H1 (cell line): ENCODE data around the gene TBC1D4. TPM values are rescaled to one million over a fixed set of nuclear protein-coding genes. Genes with fewer than 3 reads are reported as not detected.

Experiments used
- CTCF ChIA-PET: fragments of 300-600 bp; sonication (Branson Sonifier 250); formaldehyde crosslinking; loops from one replicate; lab custom pipeline; 2021; ENCODE audit not compliant: partially characterized antibody; lab: Charles Lee
- POLR2A ChIA-PET: fragments of 300-600 bp; sonication (Branson Sonifier 250); formaldehyde crosslinking; loops from one replicate; lab custom pipeline; 2021; ENCODE audit warnings: inconsistent platforms; ENCODE audit not compliant: partially characterized antibody; lab: Charles Lee
- DNase-seq, 2 experiments: peaks; one replicate each; pipeline versions ENCODE4 v3.0.0 to v3.0.0-alpha.2; 2010 to 2022; ENCODE audit warnings: low spot score in 2 of 2, low read depth in 1 of 2, mixed read lengths in 1 of 2
- FAIRE-seq: peaks from 2 replicates; lab custom pipeline; 2011; peaks lifted over from hg19 to GRCh38; lab: Jason Lieb, UNC
- H2AFZ ChIP-seq: 2 replicates; pipeline ENCODE4 v1.8.1; 2012; ENCODE audit warnings: low read length, inconsistent platforms
- H2AK5ac ChIP-seq: 2 replicates; pipeline ENCODE4 v1.6.1; 2013; ENCODE audit warnings: low read depth, low read length
- H2BK120ac ChIP-seq: replicated peaks from 2 replicates; pipeline ENCODE3; 2013; ENCODE audit warnings: low read depth, low read length, inconsistent platforms
- H2BK12ac ChIP-seq: 2 replicates; pipeline ENCODE4 v1.6.1; 2013; ENCODE audit warnings: low read depth, low read length
- H2BK15ac ChIP-seq: 2 replicates; pipeline ENCODE4 v1.6.1; 2013; ENCODE audit warnings: low read length
- H2BK20ac ChIP-seq: 2 replicates; pipeline ENCODE4 v1.6.1; 2013; ENCODE audit warnings: low read length
- H2BK5ac ChIP-seq: 2 replicates; pipeline ENCODE4 v1.6.1; 2013; ENCODE audit warnings: low read depth, low read length
- H3K14ac ChIP-seq: 2 replicates; pipeline ENCODE4 v1.6.1; 2013; ENCODE audit warnings: inconsistent platforms; ENCODE audit not compliant: insufficient read length
- H3K18ac ChIP-seq: 2 replicates; pipeline ENCODE4 v1.6.1; 2013; ENCODE audit warnings: low read length; ENCODE audit errors: extremely low read depth
- H3K23ac ChIP-seq: 2 replicates; pipeline ENCODE4 v1.6.1; 2013; ENCODE audit warnings: inconsistent platforms; ENCODE audit not compliant: insufficient read length
- H3K23me2 ChIP-seq: 2 replicates; pipeline ENCODE4 v1.6.1; 2013; ENCODE audit warnings: low read depth, low read length
- H3K27ac ChIP-seq: 2 replicates; pipeline ENCODE4 v1.6.1; 2011; ENCODE audit warnings: low read depth, low read length, inconsistent platforms
- H3K27me3 ChIP-seq, 4 experiments: replicated peaks in 1 of 4; 1 replicate in 1 of 4; 2 replicates in 3 of 4; pipeline versions ENCODE4 v1.6.1 to v1.8.1; 2011 to 2013; ENCODE audit warnings: low read length in 3 of 4, mild to moderate bottlenecking in 3 of 4, inconsistent platforms in 2 of 4, mixed read lengths in 2 of 4, moderate library complexity in 1 of 4; ENCODE audit not compliant: control insufficient read depth in 3 of 4, insufficient read depth in 3 of 4; ENCODE audit errors: extremely low read depth in 1 of 4
- H3K36me3 ChIP-seq, 4 experiments: 2 replicates each; pipeline versions ENCODE4 v1.6.1 to v1.8.1; 2011 to 2013; ENCODE audit warnings: mild to moderate bottlenecking in 4 of 4, low read length in 3 of 4, moderate library complexity in 2 of 4, control low read depth in 1 of 4, inconsistent platforms in 1 of 4; ENCODE audit not compliant: insufficient read depth in 4 of 4, control insufficient read depth in 2 of 4
- H3K4ac ChIP-seq: replicated peaks from 2 replicates; pipeline ENCODE3; 2013; ENCODE audit warnings: low read length, low read depth, mixed read lengths, inconsistent platforms; ENCODE audit not compliant: insufficient read length
- H3K4me1 ChIP-seq, 4 experiments: replicated peaks in 1 of 4; 1 replicate in 1 of 4; 2 replicates in 3 of 4; pipeline versions ENCODE4 v1.6.1 to v1.8.1; 2011 to 2013; ENCODE audit warnings: low read length in 3 of 4, inconsistent platforms in 2 of 4, mixed read lengths in 1 of 4; ENCODE audit not compliant: insufficient read depth in 4 of 4, control insufficient read depth in 3 of 4
- H3K4me2 ChIP-seq, 2 experiments: 2 replicates each; pipeline versions ENCODE4 v1.6.1 to v1.8.1; 2011 to 2013; ENCODE audit warnings: low read depth in 2 of 2, low read length in 2 of 2, control low read depth in 1 of 2, inconsistent platforms in 1 of 2, mild to moderate bottlenecking in 1 of 2; ENCODE audit not compliant: insufficient read depth in 1 of 2
- H3K4me3 ChIP-seq, 4 experiments: fragments of 200-600, 300-600 bp in 1 of 4; sonication (generic), shearing (Covaris generic), sonication (Bioruptor Twin) in 1 of 4; 2 replicates each; pipeline versions ENCODE4 v1.5.1 to v1.8.1; 2011 to 2016; ENCODE audit warnings: low read length in 4 of 4, low read depth in 3 of 4, control low read depth in 2 of 4, inconsistent platforms in 2 of 4, mild to moderate bottlenecking in 2 of 4, mixed read lengths in 1 of 4, moderate library complexity in 1 of 4; ENCODE audit not compliant: insufficient read depth in 2 of 4; ENCODE audit errors: extremely low read depth in 1 of 4
- H3K56ac ChIP-seq: replicated peaks from 2 replicates; pipeline ENCODE3; 2013; ENCODE audit warnings: low read depth, mild to moderate bottlenecking, mixed read lengths, low read length, inconsistent platforms; ENCODE audit not compliant: insufficient read length
- H3K79me1 ChIP-seq: 2 replicates; pipeline ENCODE4 v1.6.1; 2013; ENCODE audit warnings: low read depth, low read length, control low read depth
- H3K79me2 ChIP-seq, 2 experiments: 2 replicates each; pipeline versions ENCODE4 v1.6.1 to v1.8.1; 2012 to 2013; ENCODE audit warnings: low read length in 2 of 2, mild to moderate bottlenecking in 2 of 2, inconsistent platforms in 1 of 2; ENCODE audit not compliant: insufficient read depth in 2 of 2, control insufficient read depth in 1 of 2
- H3K9ac ChIP-seq, 4 experiments: replicated peaks in 1 of 4; 1 replicate in 1 of 4; 2 replicates in 3 of 4; pipeline versions ENCODE4 v1.6.1 to v1.8.1; 2011 to 2013; ENCODE audit warnings: low read depth in 3 of 4, low read length in 3 of 4, control low read depth in 2 of 4, mild to moderate bottlenecking in 2 of 4, moderate library complexity in 2 of 4, inconsistent platforms in 1 of 4; ENCODE audit errors: extremely low read depth in 1 of 4
- H3K9me3 ChIP-seq, 2 experiments: 2 replicates each; pipeline versions ENCODE4 v1.6.1 to v1.8.1; 2012 to 2013; ENCODE audit warnings: mild to moderate bottlenecking in 2 of 2, moderate library complexity in 2 of 2, control low read depth in 1 of 2, inconsistent platforms in 1 of 2, low read depth in 1 of 2, low read length in 1 of 2, mixed read lengths in 1 of 2; ENCODE audit not compliant: insufficient read depth in 2 of 2
- H4K20me1 ChIP-seq, 2 experiments: replicated peaks in 1 of 2; 2 replicates each; pipeline versions ENCODE3 to v1.8.1; 2011 to 2013; ENCODE audit warnings: inconsistent platforms in 2 of 2, low read length in 2 of 2, mild to moderate bottlenecking in 1 of 2; ENCODE audit not compliant: insufficient read depth in 2 of 2, control insufficient read depth in 1 of 2
- H4K5ac ChIP-seq: 2 replicates; pipeline ENCODE4 v1.6.1; 2013; ENCODE audit warnings: low read length, low read depth, mixed read lengths, inconsistent platforms; ENCODE audit not compliant: insufficient read length
- H4K8ac ChIP-seq: 2 replicates; pipeline ENCODE4 v1.8.0; 2013; ENCODE audit warnings: mild to moderate bottlenecking, moderate library complexity, low read length, inconsistent platforms; ENCODE audit not compliant: insufficient read depth; ENCODE audit errors: extremely low read depth
- H4K91ac ChIP-seq: replicated peaks from 2 replicates; pipeline ENCODE3; 2013; ENCODE audit warnings: low read length, mixed read lengths, inconsistent platforms; ENCODE audit not compliant: insufficient read length
- ASH2L ChIP-seq: fragments of 200-600, 300-600 bp; sonication (generic); IDR thresholded peaks from one replicate; pipeline ENCODE4 v1.7.1; 2017; ENCODE audit warnings: low read length
- BCL11A ChIP-seq, 2 experiments: IDR thresholded peaks; one replicate each; pipeline ENCODE4 v1.6.1; 2011; ENCODE audit warnings: low read depth in 2 of 2, low read length in 2 of 2, mild to moderate bottlenecking in 2 of 2
- CEBPB ChIP-seq: IDR thresholded peaks from 2 replicates; pipeline ENCODE4 v1.6.1; 2012; ENCODE audit warnings: low read depth, low read length
- CHD1 ChIP-seq: IDR thresholded peaks from 2 replicates; pipeline ENCODE4 v1.6.1; 2012; ENCODE audit warnings: low read depth, low read length, improper control_type of control experiment
- CHD2 ChIP-seq: IDR thresholded peaks from 2 replicates; pipeline ENCODE4 v1.6.1; 2012; ENCODE audit warnings: low read length, improper control_type of control experiment
- E2F6 ChIP-seq: IDR thresholded peaks from 2 replicates; pipeline ENCODE4 v1.6.1; 2012; ENCODE audit warnings: inconsistent platforms
- KDM5A ChIP-seq: fragments of 200-600 bp; IDR thresholded peaks from 2 replicates; pipeline ENCODE4 v1.7.1; 2012; ENCODE audit warnings: mild to moderate bottlenecking, low read length, inconsistent platforms, mixed read lengths
- RAD21 ChIP-seq, 2 experiments: IDR thresholded peaks in 1 of 2; conservative IDR thresholded peaks in 1 of 2; 2 replicates each; pipeline ENCODE4 v1.6.1; 2011; ENCODE audit warnings: low read depth in 2 of 2, low read length in 2 of 2, improper control_type of control experiment in 1 of 2, inconsistent platforms in 1 of 2, mild to moderate bottlenecking in 1 of 2, moderate library complexity in 1 of 2
- RBBP5 ChIP-seq: IDR thresholded peaks from 2 replicates; pipeline ENCODE4 v1.7.1; 2012; ENCODE audit warnings: low read depth, mild to moderate bottlenecking, inconsistent platforms, low read length, moderate library complexity, borderline replicate concordance
- RFX5 ChIP-seq: IDR thresholded peaks from 2 replicates; pipeline ENCODE4 v1.6.1; 2011; ENCODE audit warnings: low read depth, low read length, improper control_type of control experiment, borderline replicate concordance
- SIRT6 ChIP-seq: IDR thresholded peaks from one replicate; pipeline ENCODE4 v1.7.1; 2012; ENCODE audit warnings: low read length, inconsistent platforms
- SP2 ChIP-seq: IDR thresholded peaks from 2 replicates; pipeline ENCODE4 v1.6.1; 2012; ENCODE audit warnings: mild to moderate bottlenecking, low read length, inconsistent platforms
- SP4 ChIP-seq: IDR thresholded peaks from 2 replicates; pipeline ENCODE4 v1.6.1; 2012; ENCODE audit warnings: low read length, inconsistent platforms
- TEAD4 ChIP-seq: IDR thresholded peaks from 2 replicates; pipeline ENCODE4 v1.6.1; 2012; ENCODE audit warnings: low read depth, low read length, inconsistent platforms, mixed read lengths
- WGBS, 2 experiments: shearing (Covaris generic) in 1 of 2; methylation state at CpG; one replicate each; pipeline versions ENCODE4 v1.1.6 to v1.1.7; 2013 to 2015; ENCODE audit warnings: low lambda C conversion rate in 2 of 2, mixed read lengths in 2 of 2, inconsistent platforms in 1 of 2, low coverage in 1 of 2, missing lambda C conversion rate in 1 of 2; ENCODE audit not compliant: insufficient replicate concordance in 2 of 2, insufficient coverage in 1 of 2, insufficient read length in 1 of 2; ENCODE audit errors: extremely low coverage in 1 of 2, missing lambda C conversion rate in 1 of 2; 5-methylcytosine and 5-hydroxymethylcytosine counted together
- polyA plus RNA-seq, 7 experiments: library from polyadenylated mRNA; depleted of rRNA in 3 of 7; stranded (reverse) in 5 of 7; unstranded in 2 of 7; fragments of >200 nt in 5 of 7; fragments of 200-250 nt in 2 of 7; gene quantifications; 1 replicate in 5 of 7; 2 replicates in 1 of 7; 4 replicates in 1 of 7; pipeline versions ENCODE4 v1.2.1 to v1.2.3, GENCODE V29; 2011 to 2013; ENCODE audit warnings: missing spikeins in 2 of 7, mixed read lengths in 2 of 7
- total RNA-seq: library from RNA; stranded (reverse); fragmentation: NEBNext Ultra II Directional; extraction: Animal tissue kit (Norgen Biotek cat#: 25700); gene quantifications from 2 replicates; pipeline ENCODE4 v1.2.1, GENCODE V29; 2021

TBC1D4 gene
- total and polyA plus RNA-seq, 2 of the 8 experiments (the other 6 are each of a cell fraction or from before 2014, with no cell fraction given) = 16.7 to 39.0 TPM

DNA sequence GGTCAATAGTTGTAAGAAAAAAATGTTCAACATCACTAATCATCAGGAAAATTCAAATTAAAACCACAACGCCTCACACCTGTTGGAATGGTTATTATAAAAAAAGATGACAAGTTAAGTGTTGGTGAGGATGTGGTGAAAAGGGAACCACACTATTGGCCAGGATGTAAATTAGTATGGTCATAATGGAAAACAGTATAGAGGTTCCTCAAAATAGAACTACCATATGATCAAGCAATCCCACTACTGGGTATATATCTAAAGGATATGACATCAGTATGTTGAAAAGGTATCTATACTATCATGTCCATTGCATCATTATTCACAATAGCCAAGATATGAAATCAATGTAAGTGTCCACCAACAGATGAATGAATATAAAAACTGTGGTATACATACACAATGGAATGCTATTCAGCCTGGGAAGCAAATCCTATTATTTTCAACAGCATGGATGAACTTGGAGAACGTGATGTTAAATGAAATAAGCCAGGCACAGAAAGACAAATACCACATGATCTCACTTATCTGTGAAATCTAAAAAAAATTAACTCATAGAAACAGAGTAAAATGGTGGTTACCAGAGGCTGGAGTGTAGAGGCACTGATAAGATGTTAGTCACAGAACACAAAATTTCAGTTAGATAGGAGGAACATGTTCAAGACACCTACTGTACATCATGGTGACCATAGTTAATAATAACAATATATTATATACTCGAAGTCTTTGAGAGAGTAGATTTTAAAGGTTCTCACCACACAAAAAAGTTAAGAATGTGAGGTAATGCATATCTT lies 56.6 kb downstream of the TBC1D4 start:
- Histone ChIP-seq H3K4me2 (no peak overlapping the region), H3K4me1 (no peaks in the 10 kb centered on the region), H3K4ac (no peak overlapping the region), H4K5ac (no peak overlapping the region), H2BK15ac (no peak overlapping the region), H2AK5ac (no peak overlapping the region), H4K8ac (no peak overlapping the region), H3K36me3 (no peaks in the 10 kb centered on the region), H3K9me3 (no peaks in the 10 kb centered on the region), H3K79me1 (peaks cover 3% of the 10 kb centered on the region; the same call in 1 of the 2 replicates), H3K56ac (no peak overlapping the region), H3K4me3 (no peak overlapping the region), H2BK12ac (no peak overlapping the region), H2BK20ac (no peak overlapping the region), H3K27ac (no peak overlapping the region), H3K9ac (no peak overlapping the region), H2BK5ac (no peak overlapping the region), H3K23me2 (no peaks in the 10 kb centered on the region), H3K23ac (no peak overlapping the region), H3K79me2 (peaks cover 0 to 12% of the 10 kb centered on the region in 2 experiments; a peak in 2 of 4 replicates), H3K27me3 (no peaks in the 10 kb centered on the region), H2BK120ac (no peak overlapping the region), H4K20me1 (peaks cover 0 to 3% of the 10 kb centered on the region in 2 experiments), H3K14ac (no peak overlapping the region), H3K18ac (no peak overlapping the region), H2AFZ (no peak overlapping the region), H4K91ac (no peak overlapping the region)
- FAIRE-seq (no peak), DNase-seq (no peak)
- POLR2A ChIA-PET = no interaction called here
- WGBS, 2 experiments = 88% methylated on average over 3 of the region's 3 CpGs; no CpG with 5 or more reads in 1 of the 2 experiments
- CTCF ChIA-PET = no interaction called here
- TF ChIP-seq CEBPB = no peak
- TF ChIP-seq BCL11A (IDR thresholded peaks at IDR 0.05; ENCODE audit: low read depth in 2 of 2, low read length in 2 of 2) = no peak
- no peak for TF ChIP-seq RAD21 (IDR thresholded peaks at IDR 0.05 in 1 of 2, conservative IDR thresholded peaks at IDR 0.05 in 1 of 2; ENCODE audit: low read depth in 2 of 2, low read length in 2 of 2)
- TF ChIP-seq SIRT6 = no peak
- no peak for TF ChIP-seq KDM5A
- no peak for TF ChIP-seq ASH2L
- TF ChIP-seq CHD1 = no peak
- TF ChIP-seq E2F6 = no peak
- no peak for TF ChIP-seq TEAD4
- TF ChIP-seq SP4 = no peak
- no peak for TF ChIP-seq RFX5
- no peak for TF ChIP-seq CHD2
- TF ChIP-seq SP2 = no peak
- no peak for TF ChIP-seq RBBP5
